HepG2 (cell line): ENCODE results near the gene PLA2G4C. TPM values are rescaled to one million over a fixed set of nuclear protein-coding genes. Genes with fewer than 3 reads are reported as not detected.

ENCODE experiments used
- ATAC-seq: fragments of 200-7000 bp; cut with Tn5 transposase; 3 replicates; pipeline ENCODE4 v1.9.1; 2020; ENCODE audit warnings: mild to moderate bottlenecking, moderate library complexity
- BruUV-seq: library from RNA; stranded (reverse); fragments of 400-500 nt; replicated peaks from 2 replicates; lab custom pipeline; 2021; lab: Mats Ljungman, UMichigan
- CTCF ChIA-PET: fragments of 300-600 bp; formaldehyde crosslinking; extraction: SDS; loops from one replicate; lab custom pipeline; 2021; ENCODE audit warnings: low total read pairs, inconsistent platforms, low intra/inter-chr PET ratio; lab: Yijun Ruan, JAX
- POLR2A ChIA-PET: fragments of 350-600 bp; sonication (Branson Sonifier 250); formaldehyde crosslinking; loops from one replicate; lab custom pipeline; 2020; ENCODE audit warnings: antibody characterized with exemption, inconsistent platforms; lab: Yijun Ruan, JAX
- DNase-seq: peaks from one replicate; pipeline ENCODE4 v3.0.0-alpha.2; 2015; ENCODE audit warnings: low spot score
- FAIRE-seq: peaks from 3 replicates; lab custom pipeline; 2011; peaks lifted over from hg19 to GRCh38; lab: Jason Lieb, UNC
- H2AFZ ChIP-seq: one replicate; pipeline ENCODE4 v1.6.1; 2011; ENCODE audit warnings: low read length, inconsistent platforms
- H3K27ac ChIP-seq: fragments of 300-600 bp; 3 replicates; pipeline ENCODE4 v1.8.0; 2011; ENCODE audit warnings: mixed run types, mild to moderate bottlenecking, mixed read lengths, low read length, inconsistent platforms; ENCODE audit not compliant: insufficient read depth; ENCODE audit errors: extremely low read length
- H3K27me3 ChIP-seq, 2 experiments: fragments of 200-600 bp in 1 of 2; 2 replicates in 1 of 2; 3 replicates in 1 of 2; pipeline versions ENCODE4 v1.6.0 to v1.8.0; 2011; ENCODE audit warnings: low read length in 2 of 2, mild to moderate bottlenecking in 2 of 2, moderate library complexity in 2 of 2, inconsistent platforms in 1 of 2; ENCODE audit not compliant: insufficient read depth in 2 of 2, control insufficient read depth in 1 of 2
- H3K36me3 ChIP-seq, 2 experiments: fragments of 200-600 bp in 1 of 2; replicated peaks in 1 of 2; 2 replicates in 1 of 2; 3 replicates in 1 of 2; pipeline versions ENCODE4 v1.5.1 to v1.8.0; 2011; ENCODE audit warnings: low read length in 2 of 2, inconsistent platforms in 1 of 2; ENCODE audit not compliant: insufficient read depth in 2 of 2, control insufficient read depth in 1 of 2
- H3K4me1 ChIP-seq: 2 replicates; pipeline ENCODE4 v1.5.1; 2012; ENCODE audit warnings: low read length, inconsistent platforms; ENCODE audit not compliant: insufficient read depth
- H3K4me2 ChIP-seq: 2 replicates; pipeline ENCODE4 v1.6.0; 2011; ENCODE audit warnings: low read depth, low read length, inconsistent platforms
- H3K4me3 ChIP-seq, 3 experiments: fragments of 200-600 bp in 1 of 3; sonication (generic), shearing (Covaris generic) in 1 of 3; replicated peaks in 1 of 3; 2 replicates each; pipeline ENCODE4 v1.5.1; 2011 to 2016; ENCODE audit warnings: low read length in 3 of 3, inconsistent platforms in 2 of 3, low read depth in 2 of 3, mild to moderate bottlenecking in 2 of 3, control low read depth in 1 of 3, mixed read lengths in 1 of 3; ENCODE audit not compliant: insufficient read depth in 1 of 3
- H3K79me2 ChIP-seq: one replicate; pipeline ENCODE4 v1.6.1; 2011; ENCODE audit warnings: low read length, inconsistent platforms; ENCODE audit not compliant: insufficient read depth
- H3K9ac ChIP-seq: 2 replicates; pipeline ENCODE4 v1.6.0; 2011; ENCODE audit warnings: mild to moderate bottlenecking, low read depth, low read length, inconsistent platforms; ENCODE audit not compliant: insufficient read depth
- H3K9me3 ChIP-seq: 2 replicates; pipeline ENCODE4 v1.5.1; 2012; ENCODE audit warnings: mild to moderate bottlenecking, low read length
- H4K20me1 ChIP-seq: 2 replicates; pipeline ENCODE4 v1.6.0; 2011; ENCODE audit warnings: inconsistent platforms, mild to moderate bottlenecking, low read length, moderate library complexity; ENCODE audit not compliant: insufficient read depth
- PAX8 ChIP-seq: sonication (generic); formaldehyde crosslinking; IDR thresholded peaks from 2 replicates; pipeline ENCODE4 v1.8.0; 2022; ENCODE audit warnings: mild to moderate bottlenecking, missing genetic modification reagents, borderline replicate concordance
- TAF1 ChIP-seq: sonication (generic); formaldehyde crosslinking; IDR thresholded peaks from 2 replicates; pipeline ENCODE4 v1.4.0; 2020; ENCODE audit warnings: missing genetic modification reagents
- ZNF605 ChIP-seq: sonication (generic); formaldehyde crosslinking; IDR thresholded peaks from 2 replicates; pipeline ENCODE4 v1.8.0; 2022; ENCODE audit warnings: mild to moderate bottlenecking, missing genetic modification reagents
- WGBS: methylation state at CpG from one replicate; pipeline ENCODE4 v1.1.6; 2017; ENCODE audit warnings: low lambda C conversion rate; 5-methylcytosine and 5-hydroxymethylcytosine counted together
- in situ Hi-C: cut with HindIII; loops from 2 replicates; pipeline ENCODE4 v1.10.0; 2017; ENCODE audit warnings: low pct_unique_long_range_greater_than_20kb; ENCODE audit not compliant: extremely low pct_ligation_motif_present
- intact Hi-C: fragments of 100-400 bp; cut with micrococcal nuclease; formaldehyde crosslinking; loops from one replicate; pipeline ENCODE4 v1.10.0; 2022; ENCODE audit not compliant: unreplicated experiment
- polyA plus RNA-seq, 8 experiments: library from polyadenylated mRNA; depleted of rRNA in 3 of 8; stranded (reverse) in 7 of 8; unstranded in 1 of 8; fragments of >200 nt; fragmentation: Illumina TruSeq in 4 of 8; extraction: Trizol in 4 of 8; gene quantifications; 2 replicates each; pipeline versions ENCODE4 v1.2.1 to v1.2.3, GENCODE V29; 2011 to 2016; ENCODE audit warnings: low read depth in 4 of 8, missing spikeins in 1 of 8, mixed read lengths in 1 of 8; ENCODE audit not compliant: insufficient read depth in 1 of 8
- total RNA-seq, 5 experiments: library from RNA; depleted of rRNA; stranded (reverse); fragments of >200 nt; fragmentation: Illumina TruSeq; extraction: Trizol; gene quantifications; 2 replicates each; pipeline ENCODE4 v1.2.3, GENCODE V29; 2016; ENCODE audit warnings: low read depth in 1 of 5
- TF ChIP-seq, protein P1 (sequence below), 2 experiments: sonication (generic) in 1 of 2; formaldehyde crosslinking in 1 of 2; IDR thresholded peaks; 2 replicates each; pipeline versions ENCODE4 v1.5.1 to v1.6.1; 2011 to 2020; ENCODE audit warnings: borderline replicate concordance in 1 of 2, low read depth in 1 of 2, low read length in 1 of 2, mild to moderate bottlenecking in 1 of 2, missing genetic modification reagents in 1 of 2, moderate library complexity in 1 of 2
- TF ChIP-seq, protein P2 (sequence below), 2 experiments: IDR thresholded peaks; 2 replicates each; pipeline ENCODE4 v1.6.1; 2011 to 2012; ENCODE audit warnings: low read length in 2 of 2, borderline replicate concordance in 1 of 2, low read depth in 1 of 2, mild to moderate bottlenecking in 1 of 2, moderate library complexity in 1 of 2
- TF ChIP-seq, protein P3 (sequence below): fragments of 450-650 bp; IDR thresholded peaks from 2 replicates; pipeline ENCODE4 v1.6.1; 2016

The PLA2G4C gene
- total and polyA plus RNA-seq, 2 of the 13 experiments (the other 11 are each of a cell fraction or from before 2014, with no cell fraction given) = 1.6 to 1.7 TPM

DNA sequence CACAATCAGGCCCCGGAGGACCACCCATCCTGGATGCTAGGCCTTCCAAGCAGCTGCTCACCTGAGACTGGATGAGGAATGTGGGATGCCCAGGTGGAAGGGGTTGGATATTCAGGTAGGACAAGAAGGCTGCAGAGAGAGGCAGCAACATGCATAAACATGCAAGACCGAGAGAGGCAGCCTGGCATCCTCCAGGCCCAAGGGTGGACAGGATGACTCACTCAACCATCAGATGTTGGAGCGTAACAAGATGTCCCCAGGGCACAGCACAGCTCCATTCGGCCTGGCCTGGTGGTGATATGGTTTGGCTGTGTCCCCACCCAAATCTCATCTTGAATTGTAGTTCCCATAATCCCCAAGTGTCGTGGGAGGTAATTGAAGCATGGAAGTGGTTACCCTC is 56.8 kb downstream of the PLA2G4C start:
- WGBS = 9% methylated on average over 2 of the region's 5 CpGs
- POLR2A ChIA-PET = no interaction called here
- no peak for ATAC-seq
- H3K36me3 ChIP-seq = no peaks in the 10 kb centered on the region
- FAIRE-seq = no peak
- CTCF ChIA-PET = no interaction called here
- H3K27me3 ChIP-seq = peaks cover 0 to 4% of the 10 kb centered on the region in 2 experiments; a peak in 2 of 5 replicates
- no peak overlapping the region for H2AFZ ChIP-seq
- TF ChIP-seq, protein P1, sequence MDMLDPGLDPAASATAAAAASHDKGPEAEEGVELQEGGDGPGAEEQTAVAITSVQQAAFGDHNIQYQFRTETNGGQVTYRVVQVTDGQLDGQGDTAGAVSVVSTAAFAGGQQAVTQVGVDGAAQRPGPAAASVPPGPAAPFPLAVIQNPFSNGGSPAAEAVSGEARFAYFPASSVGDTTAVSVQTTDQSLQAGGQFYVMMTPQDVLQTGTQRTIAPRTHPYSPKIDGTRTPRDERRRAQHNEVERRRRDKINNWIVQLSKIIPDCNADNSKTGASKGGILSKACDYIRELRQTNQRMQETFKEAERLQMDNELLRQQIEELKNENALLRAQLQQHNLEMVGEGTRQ (IDR thresholded peaks at IDR 0.05; ENCODE audit: low read depth, low read length) = no peak
- TF ChIP-seq, protein P1 (CRISPR knock-in tag; IDR thresholded peaks at IDR 0.05; ENCODE audit: borderline replicate concordance) = no peak
- TF ChIP-seq PAX8 (CRISPR knock-in tag) = no peak
- TF ChIP-seq, protein P2, sequence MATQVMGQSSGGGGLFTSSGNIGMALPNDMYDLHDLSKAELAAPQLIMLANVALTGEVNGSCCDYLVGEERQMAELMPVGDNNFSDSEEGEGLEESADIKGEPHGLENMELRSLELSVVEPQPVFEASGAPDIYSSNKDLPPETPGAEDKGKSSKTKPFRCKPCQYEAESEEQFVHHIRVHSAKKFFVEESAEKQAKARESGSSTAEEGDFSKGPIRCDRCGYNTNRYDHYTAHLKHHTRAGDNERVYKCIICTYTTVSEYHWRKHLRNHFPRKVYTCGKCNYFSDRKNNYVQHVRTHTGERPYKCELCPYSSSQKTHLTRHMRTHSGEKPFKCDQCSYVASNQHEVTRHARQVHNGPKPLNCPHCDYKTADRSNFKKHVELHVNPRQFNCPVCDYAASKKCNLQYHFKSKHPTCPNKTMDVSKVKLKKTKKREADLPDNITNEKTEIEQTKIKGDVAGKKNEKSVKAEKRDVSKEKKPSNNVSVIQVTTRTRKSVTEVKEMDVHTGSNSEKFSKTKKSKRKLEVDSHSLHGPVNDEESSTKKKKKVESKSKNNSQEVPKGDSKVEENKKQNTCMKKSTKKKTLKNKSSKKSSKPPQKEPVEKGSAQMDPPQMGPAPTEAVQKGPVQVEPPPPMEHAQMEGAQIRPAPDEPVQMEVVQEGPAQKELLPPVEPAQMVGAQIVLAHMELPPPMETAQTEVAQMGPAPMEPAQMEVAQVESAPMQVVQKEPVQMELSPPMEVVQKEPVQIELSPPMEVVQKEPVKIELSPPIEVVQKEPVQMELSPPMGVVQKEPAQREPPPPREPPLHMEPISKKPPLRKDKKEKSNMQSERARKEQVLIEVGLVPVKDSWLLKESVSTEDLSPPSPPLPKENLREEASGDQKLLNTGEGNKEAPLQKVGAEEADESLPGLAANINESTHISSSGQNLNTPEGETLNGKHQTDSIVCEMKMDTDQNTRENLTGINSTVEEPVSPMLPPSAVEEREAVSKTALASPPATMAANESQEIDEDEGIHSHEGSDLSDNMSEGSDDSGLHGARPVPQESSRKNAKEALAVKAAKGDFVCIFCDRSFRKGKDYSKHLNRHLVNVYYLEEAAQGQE (IDR thresholded peaks at IDR 0.05; ENCODE audit: borderline replicate concordance in 1 of 2, low read depth in 1 of 2, low read length in 2 of 2) = no peak
- TF ChIP-seq TAF1 (CRISPR knock-in tag) = no peak
- TF ChIP-seq ZNF605 (CRISPR knock-in tag) = no peak
- TF ChIP-seq, protein P3, sequence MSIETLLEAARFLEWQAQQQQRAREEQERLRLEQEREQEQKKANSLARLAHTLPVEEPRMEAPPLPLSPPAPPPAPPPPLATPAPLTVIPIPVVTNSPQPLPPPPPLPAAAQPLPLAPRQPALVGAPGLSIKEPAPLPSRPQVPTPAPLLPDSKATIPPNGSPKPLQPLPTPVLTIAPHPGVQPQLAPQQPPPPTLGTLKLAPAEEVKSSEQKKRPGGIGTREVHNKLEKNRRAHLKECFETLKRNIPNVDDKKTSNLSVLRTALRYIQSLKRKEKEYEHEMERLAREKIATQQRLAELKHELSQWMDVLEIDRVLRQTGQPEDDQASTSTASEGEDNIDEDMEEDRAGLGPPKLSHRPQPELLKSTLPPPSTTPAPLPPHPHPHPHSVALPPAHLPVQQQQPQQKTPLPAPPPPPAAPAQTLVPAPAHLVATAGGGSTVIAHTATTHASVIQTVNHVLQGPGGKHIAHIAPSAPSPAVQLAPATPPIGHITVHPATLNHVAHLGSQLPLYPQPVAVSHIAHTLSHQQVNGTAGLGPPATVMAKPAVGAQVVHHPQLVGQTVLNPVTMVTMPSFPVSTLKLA = no peak
- no peak for DNase-seq
- no peaks in the 10 kb centered on the region for H3K9me3 ChIP-seq
- H3K79me2 ChIP-seq = no peaks in the 10 kb centered on the region
- intact Hi-C loops (no loop called here), in situ Hi-C loops (no loop called here)
- no TSS peak for BruUV-seq
- no peak overlapping the region for H3K9ac ChIP-seq
- H4K20me1 ChIP-seq = no peaks in the 10 kb centered on the region
- H3K4me2 ChIP-seq = no peak overlapping the region
- H3K27ac ChIP-seq = no peak overlapping the region
- no peak overlapping the region for H3K4me3 ChIP-seq
- no peaks in the 10 kb centered on the region for H3K4me1 ChIP-seq
